DOHH2 (cell line): Measurements from ENCODE around the gene SLC17A8.

Experiments
- H3F3A ChIP-seq: fragments of 200-600 bp; sonication (generic), shearing (Covaris generic); 2 replicates; pipeline ENCODE4 v1.6.0; 2016; ENCODE audit warnings: antibody characterized with exemption, mild to moderate bottlenecking; ENCODE audit not compliant: control insufficient read depth, insufficient read depth
- H3K27ac ChIP-seq: fragments of 200-600 bp; sonication (generic); 2 replicates; pipeline ENCODE4 v1.5.1; 2014; ENCODE audit warnings: low read depth, mild to moderate bottlenecking, low read length, moderate library complexity
- H3K27me3 ChIP-seq: fragments of 200-600 bp; sonication (generic); 2 replicates; pipeline ENCODE4 v1.6.1; 2014; ENCODE audit warnings: mild to moderate bottlenecking, low read length, mixed read lengths; ENCODE audit not compliant: control insufficient read depth
- H3K36me3 ChIP-seq: fragments of 200-600 bp; sonication (generic); 2 replicates; pipeline ENCODE4 v1.6.1; 2014; ENCODE audit warnings: mild to moderate bottlenecking, low read length, moderate library complexity, mixed read lengths; ENCODE audit not compliant: control insufficient read depth
- H3K4me1 ChIP-seq: fragments of 200-600 bp; sonication (generic); 2 replicates; pipeline ENCODE4 v1.6.1; 2014; ENCODE audit warnings: mild to moderate bottlenecking, low read length, mixed read lengths; ENCODE audit not compliant: control insufficient read depth
- H3K4me2 ChIP-seq: fragments of 200-600 bp; sonication (generic); 2 replicates; pipeline ENCODE4 v1.6.0; 2014; ENCODE audit warnings: mild to moderate bottlenecking, low read length, moderate library complexity
- H3K4me3 ChIP-seq: fragments of 200-600 bp; sonication (generic); 2 replicates; pipeline ENCODE4 v1.5.1; 2014; ENCODE audit warnings: mild to moderate bottlenecking, low read length, mixed read lengths
- H3K79me2 ChIP-seq: fragments of 200-600 bp; sonication (generic); 2 replicates; pipeline ENCODE4 v1.6.1; 2014; ENCODE audit warnings: mild to moderate bottlenecking, low read length, mixed read lengths; ENCODE audit not compliant: control insufficient read depth
- H3K9me2 ChIP-seq: fragments of 200-600 bp; sonication (generic); replicated peaks from 2 replicates; pipeline ENCODE4 v1.6.1; 2014; ENCODE audit warnings: mild to moderate bottlenecking, low read length, mixed read lengths; ENCODE audit not compliant: control insufficient read depth
- H3K9me3 ChIP-seq: fragments of 200-600 bp; sonication (generic); 2 replicates; pipeline ENCODE4 v1.6.1; 2014; ENCODE audit warnings: antibody characterized with exemption, low read length, mixed read lengths; ENCODE audit not compliant: control insufficient read depth, insufficient read depth
- H4K20me1 ChIP-seq: fragments of 200-600 bp; sonication (generic); 2 replicates; pipeline ENCODE4 v1.6.0; 2014; ENCODE audit warnings: low read depth, mild to moderate bottlenecking, antibody characterized with exemption, low read length, moderate library complexity; ENCODE audit not compliant: control insufficient read depth, insufficient read depth
- EZH2phosphoT487 ChIP-seq: fragments of 200-600 bp; sonication (generic); IDR thresholded peaks from 2 replicates; pipeline ENCODE4 v1.6.1; 2017; ENCODE audit warnings: borderline replicate concordance, mild to moderate bottlenecking, antibody characterized with exemption, low read length, moderate library complexity, mixed read lengths
- TF ChIP-seq, protein P1 (sequence below): fragments of 200-600 bp; sonication (generic); IDR thresholded peaks from one replicate; pipeline ENCODE4 v1.5.1; 2014; ENCODE audit warnings: antibody characterized with exemption, mild to moderate bottlenecking, low read depth, low read length; ENCODE audit not compliant: poor library complexity, severe bottlenecking

Gene SLC17A8

DNA sequence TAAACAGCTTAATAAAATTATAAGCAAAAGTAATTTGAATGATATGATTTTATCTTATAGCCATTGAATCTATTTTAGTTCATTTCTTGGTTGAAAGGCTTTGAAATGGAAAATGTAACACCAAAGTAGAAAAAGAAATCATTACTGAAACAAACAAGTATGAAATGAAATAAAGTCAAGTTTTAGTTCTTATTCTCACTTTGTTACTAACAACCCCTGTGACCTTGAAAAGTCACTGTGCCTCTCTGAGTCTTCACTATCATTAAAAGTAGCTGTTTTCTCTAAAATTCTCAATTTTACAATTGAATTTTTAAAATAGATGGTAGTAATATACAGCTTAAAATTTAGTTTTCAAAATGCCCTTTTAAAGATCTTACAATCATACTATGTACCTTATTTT lies 32.4 kb upstream of the SLC17A8 start:
- TF ChIP-seq, protein P1, sequence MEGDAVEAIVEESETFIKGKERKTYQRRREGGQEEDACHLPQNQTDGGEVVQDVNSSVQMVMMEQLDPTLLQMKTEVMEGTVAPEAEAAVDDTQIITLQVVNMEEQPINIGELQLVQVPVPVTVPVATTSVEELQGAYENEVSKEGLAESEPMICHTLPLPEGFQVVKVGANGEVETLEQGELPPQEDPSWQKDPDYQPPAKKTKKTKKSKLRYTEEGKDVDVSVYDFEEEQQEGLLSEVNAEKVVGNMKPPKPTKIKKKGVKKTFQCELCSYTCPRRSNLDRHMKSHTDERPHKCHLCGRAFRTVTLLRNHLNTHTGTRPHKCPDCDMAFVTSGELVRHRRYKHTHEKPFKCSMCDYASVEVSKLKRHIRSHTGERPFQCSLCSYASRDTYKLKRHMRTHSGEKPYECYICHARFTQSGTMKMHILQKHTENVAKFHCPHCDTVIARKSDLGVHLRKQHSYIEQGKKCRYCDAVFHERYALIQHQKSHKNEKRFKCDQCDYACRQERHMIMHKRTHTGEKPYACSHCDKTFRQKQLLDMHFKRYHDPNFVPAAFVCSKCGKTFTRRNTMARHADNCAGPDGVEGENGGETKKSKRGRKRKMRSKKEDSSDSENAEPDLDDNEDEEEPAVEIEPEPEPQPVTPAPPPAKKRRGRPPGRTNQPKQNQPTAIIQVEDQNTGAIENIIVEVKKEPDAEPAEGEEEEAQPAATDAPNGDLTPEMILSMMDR: no peak
- no peak for TF ChIP-seq EZH2phosphoT487
- Histone ChIP-seq H3K4me2 (no peak overlapping the region), H3K9me2 (no peaks in the 10 kb centered on the region), H3K79me2 (no peaks in the 10 kb centered on the region), H3K27ac (no peak overlapping the region), H3K9me3 (no peaks in the 10 kb centered on the region), H3K27me3 (no peaks in the 10 kb centered on the region), H3K36me3 (peaks cover 28% of the 10 kb centered on the region), H4K20me1 (no peaks in the 10 kb centered on the region), H3F3A (no peaks in the 10 kb centered on the region), H3K4me1 (no peaks in the 10 kb centered on the region), H3K4me3 (no peak overlapping the region)

DNA sequence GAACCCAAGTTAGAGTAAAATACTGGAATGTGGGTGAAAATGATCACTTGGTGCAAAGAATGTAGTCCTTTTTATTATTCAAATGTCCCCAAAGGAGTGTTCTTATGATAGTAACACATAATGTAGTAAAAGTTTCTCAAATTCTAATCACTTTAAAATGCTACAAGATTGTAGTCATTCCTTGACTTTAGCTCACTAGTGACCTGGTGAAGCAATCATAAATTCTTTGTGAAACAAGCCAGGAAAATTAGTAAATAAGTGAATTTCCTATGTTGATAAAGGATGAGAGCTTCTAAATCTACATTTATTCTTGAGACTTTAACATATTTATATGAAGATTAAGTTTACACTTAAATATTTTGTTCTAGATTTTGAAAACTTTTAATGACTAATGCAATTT lies 30.7 kb upstream of the SLC17A8 start:
- no peaks in the 10 kb centered on the region for H3F3A ChIP-seq
- H3K27me3 ChIP-seq: no peaks in the 10 kb centered on the region
- H3K4me3 ChIP-seq: no peak overlapping the region
- H3K27ac ChIP-seq: no peak overlapping the region
- TF ChIP-seq, protein P1: no peak
- TF ChIP-seq EZH2phosphoT487: no peak
- H3K9me2 ChIP-seq: no peaks in the 10 kb centered on the region
- peaks cover 31% of the 10 kb centered on the region for H3K36me3 ChIP-seq
- H3K79me2 ChIP-seq: no peaks in the 10 kb centered on the region
- no peak overlapping the region for H3K4me2 ChIP-seq
- no peaks in the 10 kb centered on the region for H3K4me1 ChIP-seq
- H3K9me3 ChIP-seq: no peaks in the 10 kb centered on the region
- no peaks in the 10 kb centered on the region for H4K20me1 ChIP-seq

DNA sequence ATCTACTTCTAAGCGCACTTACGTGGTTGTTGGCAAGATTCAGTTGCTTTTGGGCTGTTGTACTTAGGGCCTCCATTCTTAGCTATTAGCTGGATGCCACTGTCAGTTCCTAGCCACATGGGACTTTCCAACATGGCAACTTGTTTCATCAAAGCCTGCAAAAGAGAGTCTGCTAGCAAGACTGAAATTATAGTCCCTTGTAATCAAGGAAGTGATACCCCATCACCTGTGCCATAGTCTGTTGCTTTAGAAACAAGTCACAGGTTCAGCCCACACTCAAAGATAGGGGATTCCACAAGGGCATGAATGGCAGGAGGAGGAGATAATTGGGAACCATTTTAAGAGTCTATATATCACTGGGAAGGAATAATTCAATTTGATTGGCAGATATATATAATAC lies 27.1 kb upstream of the SLC17A8 start:
- H3K4me3 ChIP-seq: no peak overlapping the region
- TF ChIP-seq, protein P1: no peak
- H3K4me1 ChIP-seq: no peaks in the 10 kb centered on the region
- H3K27ac ChIP-seq: no peak overlapping the region
- H3F3A ChIP-seq: no peaks in the 10 kb centered on the region
- H3K36me3 ChIP-seq: peaks cover 53% of the 10 kb centered on the region
- no peaks in the 10 kb centered on the region for H3K9me2 ChIP-seq
- H3K27me3 ChIP-seq: no peaks in the 10 kb centered on the region
- no peak overlapping the region for H3K4me2 ChIP-seq
- H3K79me2 ChIP-seq: no peaks in the 10 kb centered on the region
- no peaks in the 10 kb centered on the region for H4K20me1 ChIP-seq
- H3K9me3 ChIP-seq: no peaks in the 10 kb centered on the region

DNA sequence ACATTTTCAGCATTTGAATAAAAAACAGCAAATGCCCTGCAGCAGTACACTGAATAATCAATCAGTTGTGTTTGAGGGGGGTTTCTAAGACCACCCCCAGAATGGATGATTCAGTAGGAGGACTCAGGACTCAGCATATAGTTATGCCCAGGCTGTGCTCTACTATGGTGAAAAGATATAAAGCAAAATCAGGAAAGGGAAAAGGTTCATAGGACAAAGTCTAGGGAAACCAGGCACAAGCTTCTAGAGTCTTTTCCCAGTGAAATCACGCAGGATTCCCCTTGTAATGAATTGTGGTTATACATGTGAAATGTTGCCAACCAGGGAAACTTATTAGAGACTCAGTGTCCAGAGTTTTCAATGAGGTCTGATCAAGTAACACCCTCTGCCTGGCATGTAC lies 25.0 kb upstream of the SLC17A8 start:
- Histone ChIP-seq H3K36me3 (peaks cover 62% of the 10 kb centered on the region), H3K9me2 (no peaks in the 10 kb centered on the region), H3K27ac (no peak overlapping the region), H3K4me1 (no peaks in the 10 kb centered on the region), H3K4me3 (no peak overlapping the region), H3K9me3 (no peaks in the 10 kb centered on the region), H4K20me1 (no peaks in the 10 kb centered on the region), H3F3A (no peaks in the 10 kb centered on the region), H3K27me3 (no peaks in the 10 kb centered on the region), H3K4me2 (no peak overlapping the region), H3K79me2 (no peaks in the 10 kb centered on the region)
- no peak for TF ChIP-seq EZH2phosphoT487
- TF ChIP-seq, protein P1: no peak
